IMR-90 (cell line): Measurements from ENCODE around the gene DPF1. TPM values are rescaled to one million over a fixed set of nuclear protein-coding genes. Genes with fewer than 3 reads are reported as not detected.

Experiments
- ATAC-seq: fragments of 200-7000 bp; cut with Tn5 transposase; 2 replicates; pipeline ENCODE4 v1.9.1; 2020; ENCODE audit warnings: low read depth, mild to moderate bottlenecking, moderate library complexity
- BruUV-seq: library from RNA; stranded (reverse); fragments of 400-500 nt; replicated peaks from 2 replicates; lab custom pipeline; 2021; lab: Mats Ljungman, UMichigan
- CTCF ChIA-PET: fragments of 300-600 bp; formaldehyde crosslinking; extraction: SDS; loops from one replicate; lab custom pipeline; 2021; ENCODE audit warnings: antibody characterized with exemption; lab: Yijun Ruan, JAX
- POLR2A ChIA-PET: fragments of 300-600 bp; sonication (Branson Sonifier 250); formaldehyde crosslinking; loops from one replicate; lab custom pipeline; 2022; ENCODE audit warnings: antibody characterized with exemption; ENCODE audit not compliant: unreplicated experiment; lab: Charles Lee
- DNase-seq: peaks from one replicate; pipeline ENCODE4 v3.0.0; 2013
- H2AFZ ChIP-seq: replicated peaks from 2 replicates; pipeline ENCODE3; 2013; ENCODE audit warnings: low read length, mild to moderate bottlenecking; ENCODE audit not compliant: poor library complexity
- H2AK5ac ChIP-seq: 2 replicates; pipeline ENCODE4 v1.6.1; 2013; ENCODE audit warnings: low read depth, low read length, inconsistent platforms
- H2AK9ac ChIP-seq: replicated peaks from 2 replicates; pipeline ENCODE3; 2013; ENCODE audit warnings: mild to moderate bottlenecking, low read depth, low read length, moderate library complexity; ENCODE audit not compliant: poor library complexity
- H2BK120ac ChIP-seq: 2 replicates; pipeline ENCODE4 v1.6.1; 2013; ENCODE audit warnings: low read depth, low read length, inconsistent platforms
- H2BK15ac ChIP-seq: 3 replicates; pipeline ENCODE4 v1.6.1; 2013; ENCODE audit warnings: low read depth, low read length, inconsistent platforms
- H2BK20ac ChIP-seq: 2 replicates; pipeline ENCODE4 v1.6.1; 2013; ENCODE audit warnings: low read depth, mild to moderate bottlenecking, inconsistent platforms, low read length, moderate library complexity
- H2BK5ac ChIP-seq: 2 replicates; pipeline ENCODE4 v1.6.1; 2013; ENCODE audit warnings: mild to moderate bottlenecking, low read depth, low read length, inconsistent platforms; ENCODE audit not compliant: poor library complexity, severe bottlenecking
- H3K14ac ChIP-seq: replicated peaks from 2 replicates; pipeline ENCODE4 v1.6.1; 2013; ENCODE audit warnings: low read depth, low read length, inconsistent platforms
- H3K18ac ChIP-seq: 2 replicates; pipeline ENCODE4 v1.6.1; 2013; ENCODE audit warnings: low read depth, low read length, control low read depth
- H3K23ac ChIP-seq: 2 replicates; pipeline ENCODE4 v1.6.1; 2013; ENCODE audit warnings: low read depth, low read length, inconsistent platforms
- H3K27ac ChIP-seq: 2 replicates; pipeline ENCODE4 v1.5.1; 2013; ENCODE audit warnings: mild to moderate bottlenecking, control low read depth, low read length; ENCODE audit not compliant: insufficient read depth
- H3K27me3 ChIP-seq: 2 replicates; pipeline ENCODE4 v1.6.1; 2013; ENCODE audit warnings: low read length; ENCODE audit not compliant: control insufficient read depth, insufficient read depth
- H3K36me3 ChIP-seq: 2 replicates; pipeline ENCODE4 v1.6.1; 2013; ENCODE audit warnings: low read length, mixed read lengths; ENCODE audit not compliant: control insufficient read depth, insufficient read depth
- H3K4ac ChIP-seq: 2 replicates; pipeline ENCODE4 v1.6.1; 2013; ENCODE audit warnings: low read depth, low read length, inconsistent platforms
- H3K4me1 ChIP-seq: 2 replicates; pipeline ENCODE4 v1.6.1; 2013; ENCODE audit warnings: low read length, mixed read lengths; ENCODE audit not compliant: control insufficient read depth, insufficient read depth
- H3K4me2 ChIP-seq: 2 replicates; pipeline ENCODE4 v1.6.1; 2013; ENCODE audit warnings: low read depth, mild to moderate bottlenecking, control low read depth, low read length, moderate library complexity
- H3K4me3 ChIP-seq: 2 replicates; pipeline ENCODE4 v1.5.1; 2013; ENCODE audit warnings: low read depth, mild to moderate bottlenecking, control low read depth, low read length, moderate library complexity; ENCODE audit not compliant: insufficient read depth
- H3K56ac ChIP-seq: 2 replicates; pipeline ENCODE4 v1.6.1; 2013; ENCODE audit warnings: low read length, inconsistent platforms; ENCODE audit not compliant: insufficient read depth; ENCODE audit errors: extremely low read depth
- H3K79me1 ChIP-seq, 2 experiments: 2 replicates each; pipeline ENCODE4 v1.6.1; 2013; ENCODE audit warnings: low read length in 2 of 2, inconsistent platforms in 1 of 2, low read depth in 1 of 2
- H3K9ac ChIP-seq: 2 replicates; pipeline ENCODE4 v1.6.1; 2013; ENCODE audit warnings: low read depth, low read length, control low read depth
- H3K9me1 ChIP-seq: 2 replicates; pipeline ENCODE4 v1.6.1; 2013; ENCODE audit warnings: low read length, inconsistent platforms; ENCODE audit not compliant: insufficient read depth
- H3K9me3 ChIP-seq: 2 replicates; pipeline ENCODE4 v1.6.1; 2013; ENCODE audit warnings: low read length; ENCODE audit not compliant: control insufficient read depth, insufficient read depth
- H4K20me1 ChIP-seq: 2 replicates; pipeline ENCODE4 v1.6.1; 2013; ENCODE audit warnings: low read length, inconsistent platforms; ENCODE audit not compliant: insufficient read depth
- H4K5ac ChIP-seq: 2 replicates; pipeline ENCODE4 v1.6.1; 2013; ENCODE audit warnings: mild to moderate bottlenecking, low read depth, low read length, control low read depth
- H4K8ac ChIP-seq, 2 experiments: 2 replicates each; pipeline ENCODE4 v1.6.1; 2013; ENCODE audit warnings: low read depth in 2 of 2, low read length in 2 of 2, control low read depth in 1 of 2, inconsistent platforms in 1 of 2
- H4K91ac ChIP-seq: 2 replicates; pipeline ENCODE4 v1.6.1; 2013; ENCODE audit warnings: low read depth, low read length, inconsistent platforms; ENCODE audit not compliant: insufficient read depth
- CEBPB ChIP-seq: IDR thresholded peaks from 2 replicates; pipeline ENCODE4 v1.6.1; 2012; ENCODE audit warnings: low read depth, low read length, improper control_type of control experiment
- CHD1 ChIP-seq: IDR thresholded peaks from 2 replicates; pipeline ENCODE4 v1.6.1; 2012; ENCODE audit warnings: low read depth, low read length, improper control_type of control experiment
- FOS ChIP-seq: fragments of 150-350 bp; IDR thresholded peaks from 2 replicates; pipeline ENCODE4 v1.6.1; 2016; ENCODE audit warnings: low read depth, low read length
- MAFK ChIP-seq: IDR thresholded peaks from 2 replicates; pipeline ENCODE4 v1.6.1; 2012; ENCODE audit warnings: low read depth, low read length, improper control_type of control experiment
- MXI1 ChIP-seq: IDR thresholded peaks from 2 replicates; pipeline ENCODE4 v1.6.1; 2012; ENCODE audit warnings: low read depth, mild to moderate bottlenecking, low read length, moderate library complexity, borderline replicate concordance
- RAD21 ChIP-seq: IDR thresholded peaks from 2 replicates; pipeline ENCODE4 v1.6.1; 2012; ENCODE audit warnings: low read length, improper control_type of control experiment
- RFX5 ChIP-seq: IDR thresholded peaks from 2 replicates; pipeline ENCODE4 v1.8.0; 2012; ENCODE audit warnings: low read depth, mild to moderate bottlenecking, low read length, moderate library complexity
- WGBS, 2 experiments: methylation state at CpG; one replicate each; pipeline versions ENCODE4 v1.1.5 to v1.1.7; 2013; ENCODE audit warnings: missing lambda C conversion rate in 2 of 2; ENCODE audit not compliant: insufficient read length in 1 of 2; ENCODE audit errors: extremely low coverage in 2 of 2; 5-methylcytosine and 5-hydroxymethylcytosine counted together
- dilution Hi-C: fragments of 300-500 bp; cut with HindIII; formaldehyde crosslinking; loops from one replicate; pipeline ENCODE4 v1.14.3; 2018; ENCODE audit warnings: low sequenced_read_pairs; ENCODE audit not compliant: unreplicated experiment
- in situ Hi-C: fragments of 300-500 bp; cut with MboI; formaldehyde crosslinking; loops from 3 replicates; pipeline ENCODE4 v1.14.3; 2019; ENCODE audit warnings: low sequenced_read_pairs, inconsistent platforms, mixed read lengths
- intact Hi-C: fragments of 100-400 bp; cut with micrococcal nuclease; formaldehyde crosslinking; loops from 2 replicates; pipeline ENCODE4 v1.10.0; 2022
- polyA plus RNA-seq, 3 experiments: library from polyadenylated mRNA; depleted of rRNA; stranded (reverse); fragments of >200 nt; gene quantifications; 2 replicates each; pipeline ENCODE4 v1.2.3, GENCODE V29; 2012; ENCODE audit warnings: low replicate concordance in 1 of 3
- total RNA-seq: library from RNA; depleted of rRNA; stranded (reverse); fragments of >200 nt; gene quantifications from 2 replicates; pipeline ENCODE4 v1.2.3, GENCODE V29; 2012

DPF1 gene
- total and polyA plus RNA-seq, 2 of the 4 experiments (the other 2 are of a cell fraction) = 3.2 to 5.5 TPM

DNA sequence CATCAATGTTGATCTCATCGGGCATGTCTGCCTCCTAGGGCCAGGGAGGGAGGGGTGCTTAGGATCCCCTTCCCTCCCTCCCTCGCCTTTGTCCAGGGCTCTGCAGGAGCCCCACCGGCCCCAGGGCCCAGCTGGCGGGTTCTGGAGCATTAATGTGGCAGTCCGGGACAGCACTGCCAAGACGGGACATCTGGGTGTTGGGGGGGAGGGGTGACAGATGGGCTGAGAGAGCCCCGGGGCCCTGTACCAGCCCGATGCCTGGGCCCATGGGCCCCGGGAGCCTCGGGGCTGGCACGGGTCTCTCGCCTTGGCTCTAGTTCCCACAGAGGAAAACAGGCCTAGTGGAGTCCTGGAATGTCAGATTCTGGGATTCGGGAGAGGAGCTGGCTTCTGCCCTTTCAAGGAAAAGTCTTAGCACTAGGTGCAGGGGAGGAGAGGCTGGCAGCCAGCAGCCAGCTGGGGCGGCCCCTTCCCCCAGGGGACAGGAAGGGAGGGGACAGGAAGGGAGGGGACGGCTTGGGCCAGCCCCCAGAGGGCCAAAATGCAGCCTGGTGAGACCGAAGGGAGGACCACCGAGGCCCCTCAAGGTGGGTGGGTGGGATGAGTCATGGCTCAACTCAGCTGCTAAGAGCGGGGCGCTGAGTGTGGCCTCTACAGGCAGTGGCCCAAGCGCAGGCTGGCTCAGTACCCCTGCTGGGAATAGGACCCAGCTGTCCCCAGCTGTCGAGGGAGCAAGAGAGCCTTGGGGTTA is 29.1 kb upstream of the DPF1 start:
- peak overlapping the region; percentile 39 for H4K5ac ChIP-seq
- ATAC-seq (peak; percentile 8; the same call in 1 of the 2 replicates), DNase-seq (no peak)

More for the DNA sequence above, 29.1 kb upstream of the DPF1 start:
- H2BK120ac ChIP-seq = peak overlapping the region; percentile 52
- peak overlapping the region; percentile 76 for H2AK5ac ChIP-seq
- H4K91ac ChIP-seq = peak overlapping the region; percentile 32; the same call in 1 of the 2 replicates
- peaks cover 31% of the 10 kb centered on the region for H3K4me1 ChIP-seq
- BruUV-seq = no TSS peak
- peak overlapping the region; percentile 83 to 98; a peak in 3 of 4 replicates for H4K8ac ChIP-seq
- TF ChIP-seq MAFK (no peak), FOS (no peak), RFX5 (no peak), CHD1 (no peak), RAD21 (no peak), MXI1 (no peak), CEBPB (no peak)
- intact Hi-C loops (no loop called here), in situ Hi-C loops (no loop called here), dilution Hi-C loops (no loop called here)
- no peaks in the 10 kb centered on the region for H3K9me3 ChIP-seq
- H3K14ac ChIP-seq = 0 out of 2 replicates have a peak overlapping the region, but pooled peaks have one; percentile 14
- peak overlapping the region; percentile 3; the same call in 1 of the 2 replicates for H3K27ac ChIP-seq
- no peaks in the 10 kb centered on the region for H3K79me1 ChIP-seq
- no CpG with 5 or more reads among the region's 21 CpGs for WGBS, 2 experiments
- CTCF ChIA-PET = no interaction called here
- H2BK5ac ChIP-seq = peak overlapping the region; percentile 21
- H2BK20ac ChIP-seq = no peak overlapping the region; the same call in 1 of the 2 replicates
- peak overlapping the region; percentile 68; the same call in 1 of the 2 replicates for H3K18ac ChIP-seq
- no peak overlapping the region for H3K23ac ChIP-seq
- no peaks in the 10 kb centered on the region for H4K20me1 ChIP-seq
- peak overlapping the region; percentile 55 for H3K4ac ChIP-seq
- peak overlapping the region; percentile 23 for H2AK9ac ChIP-seq
- POLR2A ChIA-PET = no interaction called here
- H3K56ac ChIP-seq = no peak overlapping the region
- H3K4me2 ChIP-seq = no peak overlapping the region; the same call in 1 of the 2 replicates
- peak overlapping the region; percentile 2; the same call in 1 of the 2 replicates for H3K9ac ChIP-seq
- no peaks in the 10 kb centered on the region; the same call in 1 of the 2 replicates for H3K27me3 ChIP-seq
- H2BK15ac ChIP-seq = peak overlapping the region; percentile 71; the same call in 2 of the 3 replicates
- H3K9me1 ChIP-seq = peaks cover 3% of the 10 kb centered on the region; the same call in 1 of the 2 replicates
- peak overlapping the region; percentile 77 for H2AFZ ChIP-seq
- no peaks in the 10 kb centered on the region for H3K36me3 ChIP-seq
- H3K4me3 ChIP-seq = no peak overlapping the region
